ENCODE measurements around the gene C1orf21.

GRCh38 chr1:184574588-184574987 lies 187.8 kb downstream of the C1orf21 start:
- no peak for TF ChIP-seq CTCF (IDR thresholded peaks at IDR 0.05)
- no peak for TF ChIP-seq POLR2A (IDR thresholded peaks at IDR 0.05)

Data from Peyer's patch (tissue), 4 donors.